Activated T-helper 1 cell treated with Interleukin-2 at 50 U/mL for 16 hours (primary cell): Measurements from ENCODE around the gene ZBTB25.
A peak's percentile ranks its signal among the peaks of the same experiment; 100 is the strongest.
"Not testable (repeated sequence)": the region's sequence is repeated elsewhere in the genome, so short reads cannot be mapped to it uniquely, and the experiment has no call there.

Experiments
- DNase-seq: peaks from one replicate; pipeline ENCODE4 v3.0.0-alpha.2; 2020; ENCODE audit warnings: low read depth

ZBTB25 gene, protein sequence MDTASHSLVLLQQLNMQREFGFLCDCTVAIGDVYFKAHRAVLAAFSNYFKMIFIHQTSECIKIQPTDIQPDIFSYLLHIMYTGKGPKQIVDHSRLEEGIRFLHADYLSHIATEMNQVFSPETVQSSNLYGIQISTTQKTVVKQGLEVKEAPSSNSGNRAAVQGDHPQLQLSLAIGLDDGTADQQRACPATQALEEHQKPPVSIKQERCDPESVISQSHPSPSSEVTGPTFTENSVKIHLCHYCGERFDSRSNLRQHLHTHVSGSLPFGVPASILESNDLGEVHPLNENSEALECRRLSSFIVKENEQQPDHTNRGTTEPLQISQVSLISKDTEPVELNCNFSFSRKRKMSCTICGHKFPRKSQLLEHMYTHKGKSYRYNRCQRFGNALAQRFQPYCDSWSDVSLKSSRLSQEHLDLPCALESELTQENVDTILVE

DNA sequence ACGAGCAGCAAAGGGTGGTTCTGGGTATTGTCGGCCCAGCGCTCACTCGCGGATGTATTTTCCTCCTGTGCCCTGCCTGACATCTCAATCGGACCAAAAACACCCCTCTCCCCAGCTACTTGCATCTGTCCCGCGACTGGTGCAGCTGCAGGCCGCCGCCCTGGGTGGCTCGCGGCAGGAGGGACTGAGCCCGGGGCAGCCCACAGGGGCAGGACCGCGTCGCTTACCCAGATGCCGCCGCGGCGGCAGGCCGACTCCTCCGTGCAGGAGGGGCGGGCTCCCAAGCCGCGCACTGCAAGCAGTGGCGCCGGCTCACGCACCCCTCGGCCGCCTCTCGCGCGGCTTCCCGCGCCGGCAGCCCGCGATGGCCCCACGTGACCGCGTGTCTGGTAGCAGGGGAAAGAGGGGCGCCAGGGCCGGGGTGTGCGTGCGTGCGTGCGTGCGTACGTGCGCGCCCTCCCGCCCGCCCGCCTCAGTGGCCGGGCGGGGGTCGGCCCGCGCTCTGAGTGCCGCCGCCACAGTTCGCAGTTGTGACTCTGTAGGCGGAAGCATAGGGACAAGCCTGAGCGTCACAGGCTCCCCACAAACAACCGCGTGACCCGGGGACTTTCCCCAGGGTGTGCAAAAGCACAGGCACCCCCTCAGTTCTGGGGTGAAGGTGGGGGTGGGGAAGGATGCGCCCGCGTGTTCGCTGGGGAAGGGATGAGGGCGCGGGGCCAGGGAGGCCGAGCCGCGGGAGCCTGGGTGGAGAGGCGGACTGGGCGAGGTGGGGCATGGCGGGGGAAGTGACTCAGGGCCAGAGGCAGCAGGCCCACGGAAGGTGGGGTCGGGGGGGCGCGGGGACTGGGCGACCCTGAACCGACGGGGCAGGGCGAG, at the start of gene ZBTB25:
ZBTB25 (minus strand) TSS at position 405 of the 876 bp plus-strand sequence. CDS start 13,305 bp downstream, outside the sequence.
- peak; percentile 92 for DNase-seq

GRCh38 chr14:64550621-64551333, 47.1 kb upstream of the ZBTB25 start:
- no peak for DNase-seq

- peak; percentile 26 for DNase-seq
Measured at GRCh38 chr14:64549791-64550620, 46.4 kb upstream of the ZBTB25 start, which contains the start of gene PPP1R36. TSS of gene PPP1R36 (plus strand) at chr14:64549961. CDS start at chr14:64549998, 37 bp downstream.

GRCh38 chr14:64549016-64549415, 45.4 kb upstream of the ZBTB25 start:
- no peak for DNase-seq

- DNase-seq, result no peak
Measured at GRCh38 chr14:64544607-64545312, 41.1 kb upstream of the ZBTB25 start.

DNA sequence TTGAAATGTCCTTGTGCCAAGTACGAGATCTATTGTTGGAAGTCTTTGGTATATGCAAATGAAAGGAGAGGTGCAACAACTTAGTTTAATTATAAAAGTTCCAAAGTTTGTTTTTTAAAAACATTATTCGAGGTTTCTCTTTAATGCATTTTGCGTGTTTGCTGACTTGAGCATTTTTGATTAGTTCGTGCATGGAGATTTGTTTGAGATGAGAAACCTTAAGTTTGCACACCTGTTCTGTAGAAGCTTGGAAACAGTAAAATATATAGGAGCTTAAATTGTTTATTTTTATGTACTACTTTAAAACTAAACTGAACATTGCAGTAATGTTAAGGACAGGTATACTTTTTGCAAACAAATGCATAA, 39.2 kb upstream of the ZBTB25 start:
- no peak for DNase-seq

- DNase-seq, result no peak
Measured at GRCh38 chr14:64541972-64542835, 38.6 kb upstream of the ZBTB25 start.

DNA sequence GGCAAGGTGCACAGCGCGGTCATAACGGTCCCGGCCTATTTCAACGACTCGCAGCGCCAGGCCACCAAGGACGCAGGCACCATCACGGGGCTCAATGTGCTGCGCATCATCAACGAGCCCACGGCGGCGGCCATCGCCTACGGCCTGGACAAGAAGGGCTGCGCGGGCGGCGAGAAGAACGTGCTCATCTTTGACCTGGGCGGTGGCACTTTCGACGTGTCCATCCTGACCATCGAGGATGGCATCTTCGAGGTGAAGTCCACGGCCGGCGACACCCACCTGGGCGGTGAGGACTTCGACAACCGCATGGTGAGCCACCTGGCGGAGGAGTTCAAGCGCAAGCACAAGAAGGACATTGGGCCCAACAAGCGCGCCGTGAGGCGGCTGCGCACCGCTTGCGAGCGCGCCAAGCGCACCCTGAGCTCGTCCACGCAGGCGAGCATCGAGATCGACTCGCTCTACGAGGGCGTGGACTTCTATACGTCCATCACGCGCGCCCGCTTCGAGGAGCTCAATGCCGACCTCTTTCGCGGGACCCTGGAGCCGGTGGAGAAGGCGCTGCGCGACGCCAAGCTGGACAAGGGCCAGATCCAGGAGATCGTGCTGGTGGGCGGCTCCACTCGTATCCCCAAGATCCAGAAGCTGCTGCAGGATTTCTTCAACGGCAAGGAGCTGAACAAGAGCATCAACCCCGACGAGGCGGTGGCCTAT, 37.8 kb upstream of the ZBTB25 start:
- no peak for DNase-seq

DNA sequence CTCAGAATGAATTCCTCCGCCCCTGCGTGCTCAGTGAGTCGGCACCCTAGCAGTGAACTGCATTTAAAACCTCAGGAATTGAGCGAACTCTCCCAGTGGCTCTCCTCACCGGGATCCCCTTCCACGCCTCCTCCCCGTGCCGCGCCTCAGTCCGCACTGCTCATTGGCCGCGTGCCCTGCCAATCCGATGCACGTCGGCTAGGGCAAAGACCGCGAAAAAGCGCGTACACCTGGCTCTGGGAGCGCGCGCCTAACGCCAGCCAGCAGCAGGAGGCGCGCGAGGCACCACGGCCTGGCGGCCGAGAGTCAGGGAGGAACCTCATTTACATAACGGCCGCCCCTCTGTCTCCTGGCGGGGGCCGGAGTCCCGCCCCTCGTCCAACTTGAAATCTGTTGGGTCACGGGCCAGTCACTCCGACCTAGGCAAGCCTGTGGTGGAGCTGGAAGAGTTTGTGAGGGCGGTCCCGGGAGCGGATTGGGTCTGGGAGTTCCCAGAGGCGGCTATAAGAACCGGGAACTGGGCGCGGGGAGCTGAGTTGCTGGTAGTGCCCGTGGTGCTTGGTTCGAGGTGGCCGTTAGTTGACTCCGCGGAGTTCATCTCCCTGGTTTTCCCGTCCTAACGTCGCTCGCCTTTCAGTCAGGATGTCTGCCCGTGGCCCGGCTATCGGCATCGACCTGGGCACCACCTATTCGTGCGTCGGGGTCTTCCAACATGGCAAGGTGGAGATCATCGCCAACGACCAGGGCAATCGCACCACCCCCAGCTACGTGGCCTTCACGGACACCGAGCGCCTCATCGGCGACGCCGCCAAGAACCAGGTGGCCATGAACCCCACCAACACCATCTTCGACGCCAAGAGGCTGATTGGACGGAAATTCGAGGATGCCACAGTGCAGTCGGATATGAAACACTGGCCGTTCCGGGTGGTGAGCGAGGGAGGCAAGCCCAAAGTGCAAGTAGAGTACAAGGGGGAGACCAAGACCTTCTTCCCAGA, 36.9 kb upstream of the ZBTB25 start, which contains the start of gene HSPA2:
HSPA2 (plus strand) TSS at position 534 of the 995 bp plus-strand sequence; CDS start at position 643, 109 bp downstream.
- DNase-seq, result peak; percentile 89

DNA sequence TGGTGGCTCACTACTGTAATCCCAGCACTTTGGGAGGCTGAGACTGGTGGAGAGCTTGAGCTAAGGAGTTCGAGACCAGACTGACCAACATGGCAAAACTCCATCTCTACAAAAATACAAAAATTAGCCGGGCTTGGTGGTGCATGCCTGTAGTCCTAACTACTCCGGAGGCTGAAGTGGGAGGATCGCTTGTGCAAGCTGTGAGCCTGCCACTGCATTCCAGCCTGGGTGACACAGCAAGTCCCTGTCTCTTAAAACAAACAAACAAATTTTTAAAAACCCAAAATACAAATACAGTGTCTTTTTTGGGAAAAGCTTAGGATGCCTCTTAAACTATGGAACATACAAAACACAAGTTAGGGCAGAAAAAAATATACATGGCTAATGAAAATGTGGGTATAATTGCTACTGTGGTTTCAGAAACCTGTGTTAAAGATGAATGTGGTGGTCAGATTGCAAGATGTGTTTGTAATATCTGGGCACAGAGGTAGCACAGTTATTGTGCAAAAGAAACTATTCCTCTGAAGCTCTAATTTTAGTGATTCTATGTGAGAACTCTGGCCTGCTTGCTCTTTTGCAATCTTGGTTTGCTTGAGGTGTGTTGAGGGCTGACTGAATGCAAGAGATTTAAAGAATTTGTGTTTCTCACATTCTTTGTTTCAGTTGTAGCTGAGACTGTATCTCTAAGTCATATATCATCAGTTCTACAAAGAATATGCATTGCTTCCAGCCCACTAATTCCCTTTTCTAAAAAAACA, 33.0 kb upstream of the ZBTB25 start:
- DNase-seq, result no peak

GRCh38 chr14:64531567-64531966, 27.9 kb upstream of the ZBTB25 start:
- DNase-seq, result no peak

GRCh38 chr14:64525354-64525753, 21.7 kb upstream of the ZBTB25 start:
- no peak for DNase-seq

- DNase-seq, result no peak
Measured at GRCh38 chr14:64522591-64523355, 19.1 kb upstream of the ZBTB25 start.

DNA sequence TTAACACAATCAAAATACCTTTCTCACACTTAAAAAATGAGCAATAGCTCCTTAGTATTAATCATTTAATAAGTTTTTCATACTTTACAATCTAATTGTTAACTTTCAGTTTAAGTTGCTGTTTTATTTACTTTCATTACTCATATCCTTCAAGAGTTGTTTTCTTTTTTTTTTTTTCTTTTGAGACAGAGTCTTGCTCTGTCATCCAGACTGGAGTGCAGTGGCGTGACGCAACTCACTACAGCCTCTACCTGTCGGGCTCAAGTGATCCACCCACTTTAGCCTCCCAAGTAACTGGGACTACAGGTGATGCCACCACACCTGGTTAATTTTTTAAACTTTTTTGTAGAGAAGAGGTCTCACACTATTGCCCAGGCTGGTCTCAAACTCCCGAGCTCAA, 17.1 kb upstream of the ZBTB25 start:
- DNase-seq, result no peak

DNA sequence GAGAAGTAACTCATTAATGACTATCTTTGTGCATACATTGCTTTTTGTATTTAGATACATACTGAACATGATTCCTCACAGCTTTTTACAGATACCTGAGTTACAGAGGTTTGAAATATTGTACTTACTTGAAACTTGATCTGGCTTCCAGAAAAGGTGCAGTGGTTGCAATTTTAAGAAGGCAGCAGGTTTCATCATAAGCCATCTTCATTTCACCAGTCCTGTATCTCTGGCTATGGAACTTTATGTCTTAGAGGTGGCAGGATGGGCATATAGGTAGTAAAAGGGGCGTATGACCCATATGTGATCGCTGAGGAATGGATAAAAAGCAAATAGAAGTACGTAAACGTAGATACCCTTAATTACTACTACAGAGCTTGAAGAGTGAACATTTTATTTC, 14.6 kb upstream of the ZBTB25 start:
- no peak for DNase-seq

GRCh38 chr14:64517667-64518066, 14.0 kb upstream of the ZBTB25 start:
- DNase-seq, result not testable (repeated sequence)
